ENCODE results near the gene CIDEB.
"Not testable (repeated sequence)": the region's sequence is repeated elsewhere in the genome, so short reads cannot be mapped to it uniquely, and the experiment has no call there.

CIDEB gene

DNA sequence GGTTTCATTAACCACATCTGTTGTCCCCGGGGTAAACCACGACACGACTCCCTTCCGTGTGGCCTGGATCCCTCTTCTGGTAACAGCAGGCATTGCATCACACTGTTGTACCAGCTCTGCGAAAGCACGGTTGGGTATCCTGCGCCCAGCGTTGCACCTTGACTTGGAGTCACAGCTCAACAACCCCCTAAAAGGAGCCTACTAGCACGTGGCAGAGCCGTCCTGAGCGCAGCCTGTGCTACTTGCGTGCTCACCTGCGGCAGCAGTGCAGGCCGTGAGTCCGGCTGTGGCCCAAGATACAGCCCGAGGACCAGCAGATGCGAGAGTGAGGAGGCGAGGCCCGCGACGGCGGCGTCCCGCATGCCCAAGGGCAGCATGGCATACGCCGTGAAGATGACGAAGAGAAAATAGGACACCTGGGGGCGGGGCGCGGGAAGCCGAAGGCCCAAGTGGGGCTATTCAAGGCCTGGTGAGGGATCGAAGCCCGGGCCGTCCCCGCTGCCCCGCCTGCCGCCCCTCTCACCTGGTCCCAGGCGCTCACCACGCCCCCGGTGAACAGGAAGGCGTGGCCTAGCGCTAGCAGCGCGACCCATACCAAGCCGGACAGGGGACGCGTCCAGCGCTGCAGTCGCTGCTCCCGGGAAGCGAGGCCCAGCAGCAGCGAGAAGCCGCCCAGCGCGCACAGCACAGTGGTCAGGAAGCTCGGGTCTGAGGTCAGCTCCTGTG, 24.7 kb upstream of the CIDEB start:
- DNase-seq (ENCODE audit: low spot score), result peak; percentile 64

DNA sequence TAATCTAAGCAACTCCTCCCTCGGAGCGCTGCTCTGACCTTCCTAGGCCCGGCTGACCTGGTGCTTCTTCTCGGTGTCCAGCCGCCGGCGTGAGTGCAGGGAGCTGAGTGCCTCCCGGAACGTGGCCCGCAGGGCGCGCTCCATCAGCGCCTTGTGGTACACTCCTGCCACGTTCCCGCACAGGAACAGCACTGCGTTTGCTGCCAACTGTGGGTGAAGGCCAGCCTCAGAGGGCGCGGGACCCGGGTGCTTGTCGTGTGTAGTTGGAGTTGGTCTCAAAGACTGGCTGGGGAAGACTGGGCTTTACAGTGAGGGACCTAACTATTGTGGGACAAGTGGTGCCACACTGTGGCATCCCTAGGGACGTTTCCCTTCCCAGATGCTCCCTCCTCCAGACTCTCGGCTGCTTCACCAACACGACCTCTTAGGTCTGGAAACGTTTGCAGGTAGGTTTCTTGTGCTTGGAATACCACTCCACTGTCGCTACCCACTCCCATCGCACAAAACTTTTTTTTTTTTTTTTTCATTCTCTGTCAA, 24.0 kb upstream of the CIDEB start:
- no peak for DNase-seq (ENCODE audit: low spot score)

DNA sequence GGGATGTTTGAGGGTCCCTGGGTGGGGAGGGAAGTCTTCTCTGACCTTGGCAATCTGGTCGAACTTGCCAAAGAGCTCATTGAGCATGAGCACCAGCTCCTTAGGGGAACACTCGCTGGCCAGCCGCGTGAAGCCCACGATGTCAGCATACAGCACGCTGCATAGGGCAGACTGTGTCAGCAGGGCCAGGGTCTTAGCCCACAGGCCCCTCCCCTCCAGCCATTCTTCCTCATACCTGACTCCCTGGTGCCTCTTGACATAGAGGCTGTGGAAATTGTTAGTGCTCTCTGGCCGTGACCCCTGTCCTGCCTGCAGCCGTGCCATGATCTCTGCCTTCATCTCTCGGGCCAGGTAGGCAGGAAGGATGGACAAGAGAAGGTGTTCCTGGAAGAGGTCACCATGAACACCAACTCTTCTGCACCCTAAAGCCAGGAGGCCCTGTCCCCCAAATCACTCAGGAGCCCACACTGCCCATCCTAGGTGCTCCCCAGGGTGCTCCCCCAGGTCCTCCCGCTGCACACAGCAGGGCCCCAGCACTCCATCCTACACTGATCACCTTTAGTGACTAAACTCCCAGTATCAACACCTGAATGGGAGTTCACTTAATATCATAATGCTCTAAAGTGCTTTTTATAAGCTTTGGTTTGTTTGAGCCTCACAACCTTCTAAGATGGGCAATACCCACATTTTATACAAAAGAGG, 23.3 kb upstream of the CIDEB start:
- DNase-seq (ENCODE audit: low spot score), result no peak

DNA sequence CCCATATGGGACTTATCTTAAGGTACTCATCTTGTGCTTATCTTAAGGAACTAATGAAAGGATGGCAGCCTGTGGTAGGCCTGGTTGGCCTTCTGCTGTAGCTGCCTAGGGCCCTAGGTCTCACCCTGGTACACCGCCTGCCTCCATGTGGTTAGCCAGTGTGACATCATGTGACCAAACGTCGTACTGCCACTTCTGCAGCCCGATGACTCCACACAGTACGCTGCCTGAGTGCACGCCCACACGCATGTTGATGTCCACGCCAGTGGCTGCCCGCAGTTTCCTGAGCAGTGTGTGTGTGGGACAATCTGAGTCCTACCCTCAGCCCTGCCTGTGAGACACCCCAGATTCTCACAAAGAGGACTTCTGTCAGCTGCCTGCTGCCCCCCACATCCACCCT, 22.0 kb upstream of the CIDEB start:
- peak; percentile 58 for DNase-seq (ENCODE audit: low spot score)

DNA sequence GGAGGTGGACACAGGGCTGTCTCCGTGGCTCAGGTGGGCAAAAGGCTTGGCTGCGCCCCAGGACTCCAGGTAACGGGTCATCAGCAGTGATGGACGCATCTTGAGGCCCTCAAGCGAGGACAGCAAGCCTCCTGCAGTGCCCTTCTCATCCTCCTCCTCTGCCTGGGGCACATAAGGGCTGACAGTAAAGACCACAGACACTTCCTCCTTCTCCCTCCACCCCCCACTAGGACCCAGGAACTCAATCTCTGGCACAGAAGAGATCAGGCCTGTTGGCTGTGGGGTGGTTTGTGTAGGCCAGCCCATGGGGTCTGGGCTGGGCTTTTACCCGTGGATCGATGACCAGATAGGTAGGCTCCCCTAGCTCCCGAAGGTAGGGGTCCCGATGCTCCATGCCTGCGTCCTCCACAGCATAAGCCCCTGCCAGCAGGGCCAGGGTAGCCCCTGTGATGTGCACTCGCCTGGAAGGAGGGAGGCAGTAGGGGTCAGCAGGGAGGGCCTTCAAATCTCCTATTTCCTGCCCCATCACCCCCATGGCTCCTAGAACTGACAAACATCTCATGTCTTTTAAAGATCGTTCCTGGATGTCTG, 21.4 kb upstream of the CIDEB start:
- DNase-seq (ENCODE audit: low spot score), result no peak

DNA sequence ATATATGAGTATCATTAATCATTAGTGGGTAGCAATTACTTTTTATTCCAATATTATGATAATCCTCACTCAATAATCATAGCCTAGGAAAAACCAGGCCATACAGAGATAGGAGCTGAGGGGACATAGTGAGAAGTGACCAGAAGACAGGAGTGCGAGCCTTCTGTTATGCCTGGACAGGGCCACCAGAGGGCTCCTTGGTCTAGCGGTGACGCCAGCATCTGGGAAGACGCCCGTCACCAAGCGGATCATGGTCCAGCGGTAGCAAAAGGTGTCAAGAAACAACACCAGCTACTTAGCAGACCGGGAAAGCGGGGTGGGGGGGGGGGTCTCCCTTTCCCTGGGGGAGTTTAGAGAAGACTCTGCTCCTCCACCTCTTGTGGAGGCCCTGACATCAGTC, 20.1 kb upstream of the CIDEB start:
- not testable (repeated sequence) for DNase-seq (ENCODE audit: low spot score)

DNA sequence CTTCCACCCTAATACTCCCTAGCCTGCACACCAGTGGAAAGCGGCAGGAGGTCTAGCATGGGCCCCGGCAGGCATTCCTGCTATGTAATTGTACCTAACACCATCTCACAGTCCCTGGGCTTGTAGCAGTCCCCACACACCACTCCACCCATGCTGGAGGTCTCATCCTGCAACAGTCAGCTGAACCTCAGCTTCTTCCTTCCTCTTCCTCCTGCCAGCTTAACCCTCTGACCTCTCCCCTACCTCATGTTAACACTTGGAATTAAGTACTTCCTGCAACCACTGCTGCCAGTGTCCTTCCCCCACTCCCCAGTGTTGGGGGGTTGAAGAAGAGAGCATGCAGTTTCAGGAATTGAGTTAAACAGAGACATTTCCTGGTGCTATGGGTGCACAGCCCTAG, 19.5 kb upstream of the CIDEB start:
- DNase-seq (ENCODE audit: low spot score), result no peak

DNA sequence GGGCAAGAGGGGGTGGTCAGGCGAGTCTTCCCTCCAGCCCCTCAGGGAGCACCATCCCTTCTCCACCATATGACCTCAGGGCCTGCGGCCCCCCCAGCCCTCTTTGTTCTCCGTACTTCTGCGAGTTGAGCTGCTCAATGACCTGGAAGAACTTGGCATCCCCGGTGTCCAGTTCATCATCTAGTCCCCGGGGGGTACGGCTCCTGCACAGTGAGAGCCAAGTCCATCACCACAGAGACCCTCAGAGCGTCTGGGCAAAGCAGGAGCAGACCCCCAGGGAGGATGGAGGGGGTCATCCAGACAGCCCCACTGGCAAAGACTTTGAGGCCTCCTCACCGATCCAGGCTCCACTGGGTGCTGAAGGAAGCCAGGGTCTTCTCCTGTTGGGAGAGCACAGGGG, 18.2 kb upstream of the CIDEB start:
- DNase-seq (ENCODE audit: low spot score), result no peak

DNA sequence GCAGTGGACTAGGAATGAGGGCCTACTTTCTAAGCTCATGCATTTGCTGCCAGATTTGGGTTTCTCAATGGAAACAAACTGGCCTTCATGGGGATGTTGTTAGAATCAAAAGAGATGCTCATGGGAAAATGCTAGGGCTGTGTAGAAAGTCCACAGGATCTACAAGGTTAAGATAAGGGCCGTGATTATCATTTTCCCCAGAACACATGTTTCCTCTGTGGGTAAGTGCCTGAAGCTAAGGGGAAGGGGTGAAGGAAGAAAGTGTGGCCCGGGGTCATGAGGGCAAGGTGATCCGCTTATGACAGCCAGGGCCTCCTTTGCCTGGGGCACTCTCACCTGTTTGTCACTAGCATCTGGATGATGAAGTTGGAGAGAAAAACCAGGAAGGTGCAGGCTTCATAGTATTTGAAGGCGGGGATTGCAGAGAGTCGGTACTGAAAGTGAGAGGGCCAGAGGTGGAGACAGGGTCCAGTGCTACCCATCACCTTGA, 17.3 kb upstream of the CIDEB start:
- DNase-seq (ENCODE audit: low spot score), result no peak

DNA sequence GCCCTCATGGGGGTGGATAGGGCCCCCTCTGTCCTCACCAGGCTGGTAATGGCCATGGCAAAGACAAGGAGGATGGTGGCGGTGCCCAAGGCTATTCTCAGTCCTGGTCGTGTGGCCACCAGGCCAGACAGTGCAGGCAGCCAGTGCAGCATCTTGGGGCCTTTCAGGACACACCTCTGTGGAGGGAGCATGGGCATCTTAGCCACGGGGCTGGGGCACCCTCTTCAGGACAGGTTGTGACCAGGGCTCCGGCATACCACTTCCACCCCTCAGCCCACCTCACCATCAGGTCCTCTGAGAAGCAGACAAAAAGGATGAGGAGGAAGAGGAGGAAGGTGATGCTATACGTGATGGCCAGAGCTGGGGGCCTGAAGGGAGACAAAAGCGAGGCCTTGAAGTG, 16.2 kb upstream of the CIDEB start:
- no peak for DNase-seq (ENCODE audit: low spot score)

DNA sequence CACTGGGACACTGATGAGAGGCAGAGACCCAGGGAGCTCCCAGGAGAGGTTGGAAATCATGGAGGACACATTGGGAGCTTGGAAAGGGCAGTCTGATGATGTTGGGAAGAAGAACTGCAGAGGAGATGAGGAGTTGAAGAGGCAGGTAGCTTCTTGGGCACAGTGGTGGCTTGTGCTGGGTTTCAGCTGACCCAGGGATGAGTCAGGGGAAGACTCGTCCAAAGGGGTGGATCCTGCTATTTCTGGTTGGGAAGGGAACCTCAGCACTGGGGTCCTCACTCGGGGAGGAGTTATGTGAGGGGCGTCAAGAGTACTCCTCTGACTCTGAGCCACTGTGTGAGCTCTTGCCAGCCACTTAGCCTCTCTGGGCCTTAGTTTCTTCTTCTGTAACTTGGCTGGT, 15.6 kb upstream of the CIDEB start:
- no peak for DNase-seq (ENCODE audit: low spot score)

DNA sequence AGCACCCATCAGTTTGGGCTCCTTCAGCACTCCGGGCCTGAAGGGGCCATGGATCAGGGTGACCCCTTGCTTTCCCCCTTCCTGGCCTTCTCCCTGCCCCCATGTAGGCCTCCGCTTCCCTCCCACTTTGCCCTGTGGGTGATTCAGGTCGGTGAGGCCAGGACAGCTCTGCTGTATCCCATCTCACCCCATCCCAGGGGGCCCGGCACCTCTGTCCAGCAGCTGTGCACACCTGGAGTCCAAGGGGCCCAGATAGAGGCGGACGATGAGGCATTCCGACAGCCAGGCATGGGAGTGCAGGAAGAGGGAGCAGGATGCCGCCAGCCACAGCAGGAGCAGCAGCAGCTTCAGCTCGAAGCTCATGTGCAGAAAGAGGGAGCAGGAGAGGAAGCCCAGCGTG, 14.9 kb upstream of the CIDEB start:
- DNase-seq (ENCODE audit: low spot score), result no peak

DNA sequence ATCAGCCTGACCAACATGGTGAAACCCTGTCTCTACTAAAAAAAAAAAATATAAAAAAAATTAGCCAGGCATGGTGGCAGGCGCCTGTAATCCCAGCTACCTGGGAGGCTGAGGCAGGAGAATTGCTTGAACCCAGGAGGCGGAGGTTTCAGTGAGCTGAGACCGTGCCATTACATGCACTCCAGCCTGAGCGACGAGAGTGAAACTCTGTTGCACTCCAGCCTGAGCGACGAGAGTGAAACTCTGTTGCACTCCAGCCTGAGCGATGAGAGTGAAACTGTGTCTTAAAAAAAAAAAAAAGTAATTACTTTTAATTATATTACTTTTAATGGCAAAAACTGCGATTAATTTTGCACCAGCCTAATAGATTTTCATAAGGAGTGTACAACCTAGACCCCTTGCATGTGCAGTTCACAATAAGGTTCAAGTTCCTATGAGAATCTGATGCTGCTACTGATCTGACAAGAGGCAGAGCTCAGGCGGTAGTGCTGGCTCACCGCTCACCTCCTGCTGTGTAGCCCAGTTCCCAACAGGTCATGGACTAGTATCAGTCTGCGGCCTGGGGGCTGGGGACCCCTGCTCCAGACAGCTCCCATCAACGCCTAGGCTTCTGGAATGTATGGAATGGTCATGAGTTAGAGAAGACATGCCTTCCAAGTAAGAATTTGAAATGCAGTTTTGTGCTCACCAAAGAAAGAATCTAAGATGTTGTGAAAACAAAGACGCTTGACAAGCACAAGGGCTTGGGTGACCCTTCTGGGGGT, 13.6 kb upstream of the CIDEB start:
- DNase-seq (ENCODE audit: low spot score), result no peak

DNA sequence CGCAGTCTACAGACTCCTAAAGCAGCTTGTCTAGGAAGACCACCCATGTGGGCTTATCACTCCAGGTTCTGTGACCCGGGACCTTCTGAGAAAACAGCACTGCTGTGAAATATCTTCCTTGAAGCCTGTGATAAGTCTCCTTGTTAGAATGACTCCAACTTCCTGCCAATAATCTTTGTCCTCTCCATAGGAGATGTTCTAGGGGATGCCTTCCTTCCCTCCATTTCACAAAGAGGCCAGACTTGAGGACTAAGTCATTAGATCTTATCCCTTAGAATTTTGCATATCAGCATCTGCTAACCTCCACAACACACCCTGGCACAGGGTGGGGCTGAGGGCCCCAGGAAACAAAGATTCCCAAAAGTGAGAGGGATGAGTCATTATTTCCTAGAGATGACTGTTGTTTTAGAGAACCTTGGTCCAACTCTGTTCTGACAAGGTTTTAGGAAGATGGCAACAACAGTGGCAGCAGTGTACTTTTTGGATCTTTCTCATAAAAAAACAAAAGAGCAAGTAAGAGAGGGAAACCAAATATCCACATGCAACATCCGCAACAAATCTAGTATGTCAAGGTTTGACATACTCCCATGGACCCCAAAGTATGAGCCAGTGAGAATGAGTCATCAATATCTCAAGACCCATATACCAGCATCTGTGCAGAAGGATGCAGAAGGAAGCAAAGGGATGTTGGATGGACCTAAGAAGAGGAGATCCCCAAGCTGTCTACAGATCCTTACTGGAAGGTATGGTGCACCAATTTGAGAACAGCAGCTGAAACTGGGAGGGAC, 9.6 kb upstream of the CIDEB start:
- no peak for DNase-seq (ENCODE audit: low spot score)

DNA sequence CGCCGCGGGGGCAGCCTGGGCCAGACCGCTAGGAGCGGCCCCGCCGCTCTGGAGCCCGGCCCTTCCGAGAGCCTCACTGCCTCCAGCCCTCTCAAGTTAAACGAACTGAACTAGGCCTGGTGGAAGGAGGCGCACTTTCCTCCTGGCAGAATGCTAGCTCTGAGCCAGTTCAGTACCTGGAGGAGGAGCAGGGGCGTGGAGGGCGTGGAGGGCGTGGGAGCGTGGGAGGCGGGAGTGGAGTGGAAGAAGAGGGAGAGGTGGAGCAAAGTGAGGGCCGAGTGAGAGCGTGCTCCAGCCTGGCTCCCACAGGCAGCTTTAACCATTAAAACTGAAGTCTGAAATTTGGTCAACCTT, 8.8 kb upstream of the CIDEB start:
- DNase-seq (ENCODE audit: low spot score), result no peak

DNA sequence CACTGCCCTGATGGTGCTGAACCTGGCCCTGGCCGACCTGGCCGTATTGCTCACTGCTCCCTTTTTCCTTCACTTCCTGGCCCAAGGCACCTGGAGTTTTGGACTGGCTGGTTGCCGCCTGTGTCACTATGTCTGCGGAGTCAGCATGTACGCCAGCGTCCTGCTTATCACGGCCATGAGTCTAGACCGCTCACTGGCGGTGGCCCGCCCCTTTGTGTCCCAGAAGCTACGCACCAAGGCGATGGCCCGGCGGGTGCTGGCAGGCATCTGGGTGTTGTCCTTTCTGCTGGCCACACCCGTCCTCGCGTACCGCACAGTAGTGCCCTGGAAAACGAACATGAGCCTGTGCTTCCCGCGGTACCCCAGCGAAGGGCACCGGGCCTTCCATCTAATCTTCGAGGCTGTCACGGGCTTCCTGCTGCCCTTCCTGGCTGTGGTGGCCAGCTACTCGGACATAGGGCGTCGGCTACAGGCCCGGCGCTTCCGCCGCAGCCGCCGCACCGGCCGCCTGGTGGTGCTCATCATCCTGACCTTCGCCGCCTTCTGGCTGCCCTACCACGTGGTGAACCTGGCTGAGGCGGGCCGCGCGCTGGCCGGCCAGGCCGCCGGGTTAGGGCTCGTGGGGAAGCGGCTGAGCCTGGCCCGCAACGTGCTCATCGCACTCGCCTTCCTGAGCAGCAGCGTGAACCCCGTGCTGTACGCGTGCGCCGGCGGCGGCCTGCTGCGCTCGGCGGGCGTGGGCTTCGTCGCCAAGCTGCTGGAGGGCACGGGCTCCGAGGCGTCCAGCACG, 8.2 kb upstream of the CIDEB start:
- no peak for DNase-seq (ENCODE audit: low spot score)

DNA sequence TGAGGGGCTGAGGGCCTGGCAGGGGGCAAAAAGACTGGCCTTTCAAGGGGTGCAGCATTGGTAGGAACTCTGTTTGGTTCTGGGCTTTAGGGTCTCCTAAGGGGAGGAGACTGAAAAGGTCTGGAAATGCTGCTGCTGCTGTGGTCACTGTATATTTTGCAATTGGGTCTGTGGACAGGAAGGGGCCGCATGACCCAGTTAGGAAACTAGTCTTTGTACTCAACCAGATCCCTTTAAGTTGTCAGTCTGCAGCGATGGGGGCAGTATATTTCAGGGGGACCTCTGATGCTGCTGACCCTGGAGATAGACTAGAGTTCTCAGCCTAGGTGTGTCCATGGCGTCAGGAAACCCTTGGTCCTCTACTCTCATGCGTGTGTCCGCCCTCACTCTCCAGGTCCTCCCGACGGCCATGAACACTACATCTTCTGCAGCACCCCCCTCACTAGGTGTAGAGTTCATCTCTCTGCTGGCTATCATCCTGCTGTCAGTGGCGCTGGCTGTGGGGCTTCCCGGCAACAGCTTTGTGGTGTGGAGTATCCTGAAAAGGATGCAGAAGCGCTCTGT, 7.5 kb upstream of the CIDEB start:
- DNase-seq (ENCODE audit: low spot score), result no peak

DNA sequence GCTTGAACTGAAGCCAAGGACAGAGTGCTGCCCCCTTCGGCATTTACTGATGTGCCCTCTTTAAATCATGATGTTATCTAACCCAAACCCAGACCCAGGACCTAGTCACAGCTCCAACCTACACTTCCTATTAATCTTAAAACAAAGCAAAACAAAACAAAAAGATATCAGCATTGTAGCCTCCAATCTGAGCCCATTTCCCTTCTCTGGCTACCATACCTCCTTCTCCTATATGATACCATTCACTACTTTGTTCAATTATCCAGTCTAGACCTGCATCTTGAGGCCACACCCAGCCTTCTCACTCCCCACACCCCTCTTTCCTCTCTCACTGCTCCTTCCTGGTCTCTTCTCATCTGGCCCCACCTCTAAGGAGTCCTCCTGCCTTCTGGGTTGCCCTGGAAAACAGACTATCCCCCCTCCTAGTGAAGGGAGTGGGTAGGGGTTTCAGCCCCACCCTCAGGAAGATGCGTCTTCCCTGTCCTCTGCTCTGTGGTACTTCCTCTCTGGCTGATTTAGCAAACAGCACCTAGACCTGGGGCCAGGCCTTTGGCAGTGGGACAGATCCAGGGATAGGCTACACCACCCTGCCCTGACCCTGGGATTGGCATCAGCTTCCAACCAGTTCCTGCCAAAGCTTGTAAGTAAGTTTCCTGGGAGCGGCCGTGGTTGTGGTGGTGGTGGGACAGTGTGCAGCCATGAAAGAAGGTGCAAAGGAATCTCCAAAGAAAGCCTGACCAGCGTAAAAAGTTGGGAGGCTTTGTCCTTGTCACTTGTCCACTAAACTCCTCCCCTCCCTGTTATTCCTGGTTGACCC, 6.8 kb upstream of the CIDEB start:
- DNase-seq (ENCODE audit: low spot score), result no peak

DNA sequence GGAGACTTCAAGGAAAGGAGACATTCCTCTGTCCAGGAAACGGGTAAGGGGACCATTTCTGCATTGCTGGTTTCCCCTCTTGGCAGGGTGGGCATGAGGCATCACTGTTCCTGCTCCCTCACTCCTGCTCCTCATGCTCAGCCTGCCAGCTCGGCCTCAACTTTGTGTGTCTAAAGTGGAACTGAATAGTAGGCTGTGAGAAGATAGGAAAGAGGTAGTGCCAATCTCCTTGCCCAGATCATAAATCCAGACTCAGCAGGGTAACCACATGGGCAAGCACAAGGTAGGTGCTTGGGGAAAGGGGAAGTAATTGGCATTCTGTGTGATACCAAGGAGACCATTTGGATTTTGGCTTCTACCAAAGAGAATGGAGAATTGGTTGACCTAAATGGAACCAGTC, 6.1 kb upstream of the CIDEB start:
- DNase-seq (ENCODE audit: low spot score), result no peak
